Measurements from ENCODE around the gene ARMCX2. TPM values are rescaled to one million over a fixed set of nuclear protein-coding genes. Genes with fewer than 3 reads are reported as not detected.

The ARMCX2 gene
- total and polyA plus RNA-seq, 12 donors = 38.3 to 208 (median 75.3) TPM

DNA sequence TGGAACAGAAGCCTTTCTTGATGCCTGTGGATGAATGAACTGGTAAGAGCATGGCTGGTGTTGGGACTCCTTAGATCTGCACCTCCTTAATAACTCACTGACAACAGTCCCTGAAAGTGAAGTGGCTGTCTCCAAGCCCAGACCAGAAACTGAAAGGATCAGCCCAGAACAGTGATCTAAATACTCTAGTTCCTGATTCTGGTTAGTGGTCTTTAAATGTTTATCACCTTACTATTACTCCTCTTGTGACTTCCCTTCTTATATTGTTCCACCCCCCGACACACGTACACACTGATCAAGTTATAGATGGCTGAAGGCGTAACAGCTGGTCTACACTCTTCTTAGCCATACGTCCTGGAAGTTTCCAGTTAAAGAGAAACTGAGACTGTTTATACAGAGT lies 33.8 kb upstream of the ARMCX2 start:
- Histone ChIP-seq H3K36me3 (replicated peaks in 1 of 2) (no peaks in the 10 kb centered on the region), H3K4me1 (replicated peaks in 1 of 2) (no peaks in the 10 kb centered on the region), H3K27ac (no peak overlapping the region), H3K4me3 (no peak overlapping the region), H3K27me3 (peaks cover 14% of the 10 kb centered on the region), H3K9me3 (replicated peaks in 1 of 3) (no peaks in the 10 kb centered on the region)
- WGBS, 4 donors = 72 to 84% (median 79%) methylated on average over 4 of the region's 4 CpGs
- TF ChIP-seq, protein P1, sequence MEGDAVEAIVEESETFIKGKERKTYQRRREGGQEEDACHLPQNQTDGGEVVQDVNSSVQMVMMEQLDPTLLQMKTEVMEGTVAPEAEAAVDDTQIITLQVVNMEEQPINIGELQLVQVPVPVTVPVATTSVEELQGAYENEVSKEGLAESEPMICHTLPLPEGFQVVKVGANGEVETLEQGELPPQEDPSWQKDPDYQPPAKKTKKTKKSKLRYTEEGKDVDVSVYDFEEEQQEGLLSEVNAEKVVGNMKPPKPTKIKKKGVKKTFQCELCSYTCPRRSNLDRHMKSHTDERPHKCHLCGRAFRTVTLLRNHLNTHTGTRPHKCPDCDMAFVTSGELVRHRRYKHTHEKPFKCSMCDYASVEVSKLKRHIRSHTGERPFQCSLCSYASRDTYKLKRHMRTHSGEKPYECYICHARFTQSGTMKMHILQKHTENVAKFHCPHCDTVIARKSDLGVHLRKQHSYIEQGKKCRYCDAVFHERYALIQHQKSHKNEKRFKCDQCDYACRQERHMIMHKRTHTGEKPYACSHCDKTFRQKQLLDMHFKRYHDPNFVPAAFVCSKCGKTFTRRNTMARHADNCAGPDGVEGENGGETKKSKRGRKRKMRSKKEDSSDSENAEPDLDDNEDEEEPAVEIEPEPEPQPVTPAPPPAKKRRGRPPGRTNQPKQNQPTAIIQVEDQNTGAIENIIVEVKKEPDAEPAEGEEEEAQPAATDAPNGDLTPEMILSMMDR (IDR thresholded peaks at IDR 0.05) = no peak
- no peak for TF ChIP-seq POLR2A (IDR thresholded peaks at IDR 0.05)
- no peak for DNase-seq
- intact Hi-C loops (cut with DNase I) = no loop called here

- Histone ChIP-seq H3K27ac (no peak overlapping the region), H3K9me3 (replicated peaks in 1 of 3) (no peaks in the 10 kb centered on the region), H3K4me3 (no peak overlapping the region), H3K27me3 (peaks cover 13% of the 10 kb centered on the region), H3K36me3 (replicated peaks in 1 of 2) (no peaks in the 10 kb centered on the region), H3K4me1 (replicated peaks in 1 of 2) (no peaks in the 10 kb centered on the region)
- no peak for TF ChIP-seq POLR2A (IDR thresholded peaks at IDR 0.05)
- TF ChIP-seq, protein P1 (IDR thresholded peaks at IDR 0.05) = no peak
- DNase-seq = no peak
- intact Hi-C loops (cut with DNase I) = no loop called here
- WGBS, 4 donors = 20 to 45% (median 33%) methylated on average over 1 of the region's 1 CpG
These were observed 32.2 kb upstream of the ARMCX2 start for GRCh38 chrX:101691835-101692234.

DNA sequence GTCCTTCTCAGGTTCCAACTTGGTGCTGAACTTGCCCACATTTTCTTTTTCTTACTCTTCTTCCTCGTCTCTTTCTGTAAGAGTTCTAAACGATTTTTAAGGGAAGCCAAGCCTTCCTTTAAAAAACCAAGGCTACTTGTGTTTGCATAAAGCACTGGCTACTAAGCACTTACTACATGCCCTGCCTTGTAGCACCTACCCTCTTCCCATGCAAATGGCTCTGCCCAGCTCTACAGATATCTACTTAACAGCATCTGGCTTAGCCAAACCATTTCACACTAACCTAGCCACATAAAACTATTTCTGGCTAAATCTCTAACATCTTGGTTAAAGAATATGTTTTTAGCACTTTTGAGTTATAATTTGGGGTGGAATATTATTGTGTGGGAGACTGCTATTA lies 26.9 kb upstream of the ARMCX2 start:
- H3K9me3 ChIP-seq (replicated peaks in 1 of 3) = no peaks in the 10 kb centered on the region
- no peak overlapping the region for H3K4me3 ChIP-seq
- peaks cover 3% of the 10 kb centered on the region for H3K27me3 ChIP-seq
- no peaks in the 10 kb centered on the region for H3K36me3 ChIP-seq (replicated peaks in 1 of 2)
- 32 to 50% (median 47%) methylated on average over 2 of the region's 2 CpGs for WGBS, 4 donors
- TF ChIP-seq, protein P1 (IDR thresholded peaks at IDR 0.05) = no peak
- TF ChIP-seq POLR2A (IDR thresholded peaks at IDR 0.05) = no peak
- no peaks in the 10 kb centered on the region for H3K4me1 ChIP-seq (replicated peaks in 1 of 2)
- intact Hi-C loops (cut with DNase I) = no loop called here
- DNase-seq = no peak
- H3K27ac ChIP-seq = no peak overlapping the region

GRCh38 chrX:101685923-101686322 lies 26.3 kb upstream of the ARMCX2 start:
- Histone ChIP-seq H3K27me3 (peaks cover 6% of the 10 kb centered on the region), H3K36me3 (replicated peaks in 1 of 2) (no peaks in the 10 kb centered on the region), H3K4me3 (no peak overlapping the region), H3K9me3 (replicated peaks in 1 of 3) (no peaks in the 10 kb centered on the region), H3K4me1 (replicated peaks in 1 of 2) (no peaks in the 10 kb centered on the region), H3K27ac (no peak overlapping the region)
- TF ChIP-seq POLR2A (IDR thresholded peaks at IDR 0.05) = no peak
- TF ChIP-seq, protein P1 (IDR thresholded peaks at IDR 0.05) = no peak
- intact Hi-C loops (cut with DNase I) = no loop called here
- no peak for DNase-seq
